NB4 (cell line): ENCODE results near the gene TMPRSS13.

Experiments
- DNase-seq: peaks from one replicate; pipeline ENCODE4 v3.0.0; 2010; ENCODE audit warnings: low read depth
- H3K4me3 ChIP-seq: one replicate; pipeline ENCODE4 v1.5.1; 2011; ENCODE audit warnings: mild to moderate bottlenecking, low read depth, low read length, moderate library complexity
- CTCF ChIP-seq: IDR thresholded peaks from one replicate; pipeline ENCODE4 v1.5.1; 2012; ENCODE audit warnings: low read depth, low read length
- MAX ChIP-seq: IDR thresholded peaks from 2 replicates; pipeline ENCODE4 v1.6.1; 2011; ENCODE audit warnings: low read depth, low read length
- MYC ChIP-seq: IDR thresholded peaks from 2 replicates; pipeline ENCODE4 v1.6.1; 2011; ENCODE audit warnings: low read depth, low read length
- POLR2A ChIP-seq: IDR thresholded peaks from 2 replicates; pipeline ENCODE4 v1.6.1; 2011; ENCODE audit warnings: mild to moderate bottlenecking; ENCODE audit not compliant: insufficient read length; ENCODE audit errors: extremely low read depth

Gene TMPRSS13

GRCh38 chr11:117862753-117863152 is 66.4 kb downstream of the TMPRSS13 start:
- H3K4me3 ChIP-seq: no peak overlapping the region
- no peak for DNase-seq
- no peak for TF ChIP-seq MYC
- no peak for TF ChIP-seq CTCF
- no peak for TF ChIP-seq POLR2A
- TF ChIP-seq MAX: no peak

- DNase-seq: no peak
- TF ChIP-seq MAX (no peak), CTCF (no peak), MYC (no peak), POLR2A (no peak)
These were observed 67.0 kb downstream of the TMPRSS13 start for GRCh38 chr11:117862019-117862725.

GRCh38 chr11:117861151-117862018 is 67.8 kb downstream of the TMPRSS13 start:
- DNase-seq: no peak
- no peak overlapping the region for H3K4me3 ChIP-seq
- TF ChIP-seq CTCF (no peak), MAX (no peak), MYC (no peak)

More at GRCh38 chr11:117862019-117862725, 67.0 kb downstream of the TMPRSS13 start:
- H3K4me3 ChIP-seq: no peak overlapping the region

GRCh38 chr11:117860139-117860538 is 69.1 kb downstream of the TMPRSS13 start:
- no peak for DNase-seq
- no peak overlapping the region for H3K4me3 ChIP-seq
- TF ChIP-seq CTCF: no peak
- TF ChIP-seq MYC: no peak
- no peak for TF ChIP-seq MAX
- TF ChIP-seq POLR2A: no peak

- DNase-seq: no peak
- no peak overlapping the region for H3K4me3 ChIP-seq
- no peak for TF ChIP-seq CTCF
- no peak for TF ChIP-seq MAX
These were observed 69.6 kb downstream of the TMPRSS13 start for GRCh38 chr11:117859488-117860112.
